HCT116 (cell line): ENCODE data around the gene HIVEP2. TPM values are rescaled to one million over a fixed set of nuclear protein-coding genes. Genes with fewer than 3 reads are reported as not detected.
A peak's percentile ranks its signal among the peaks of the same experiment; 100 is the strongest.

Experiments
- ATAC-seq: fragments of 200-7000 bp; cut with Tn5 transposase; 2 replicates; pipeline ENCODE4 v1.9.1; 2020; ENCODE audit warnings: mild to moderate bottlenecking, moderate library complexity
- BruUV-seq: library from RNA; stranded (reverse); fragments of 400-500 nt; replicated peaks from 2 replicates; lab custom pipeline; 2021; lab: Mats Ljungman, UMichigan
- CTCF ChIA-PET: fragments of 300-600 bp; sonication (Branson Sonifier 250); formaldehyde crosslinking; loops from one replicate; lab custom pipeline; 2021; ENCODE audit warnings: antibody characterized with exemption; lab: Charles Lee
- POLR2A ChIA-PET: fragments of 300-600, 350-600 bp; sonication (Branson Sonifier 250); formaldehyde crosslinking; loops from one replicate; lab custom pipeline; 2021; ENCODE audit warnings: antibody characterized with exemption; lab: Charles Lee
- RAD21 ChIA-PET, 2 experiments: fragments of 300-600 bp; sonication (Branson Sonifier 250); formaldehyde crosslinking; loops; one replicate each; lab custom pipeline; 2023; ENCODE audit warnings: low total read pairs in 2 of 2; ENCODE audit not compliant: uncharacterized antibody in 2 of 2, unreplicated experiment in 2 of 2, low non-redundant PET in 1 of 2; lab: Charles Lee
- DNase-seq: peaks from one replicate; pipeline ENCODE4 v3.0.0-alpha.2; 2010; ENCODE audit warnings: low read depth, low spot score
- H2AFZ ChIP-seq: fragments of 200-600 bp; shearing (Covaris generic), sonication (generic); 2 replicates; pipeline ENCODE4 v1.6.1; 2017; ENCODE audit warnings: low read depth, mixed run types, mixed read lengths, antibody characterized with exemption, low read length; ENCODE audit not compliant: poor library complexity, severe bottlenecking
- H3K27ac ChIP-seq: 2 replicates; pipeline ENCODE4 v1.5.1; 2012; ENCODE audit warnings: low read depth, low read length
- H3K27me3 ChIP-seq: fragments of 200-600 bp; sonication (generic); 2 replicates; pipeline ENCODE4 v1.6.1; 2016; ENCODE audit warnings: mixed run types, low read length, mixed read lengths; ENCODE audit not compliant: insufficient read depth
- H3K36me3 ChIP-seq, 2 experiments: fragments of 200-500 bp in 1 of 2; fragments of 200-600 bp in 1 of 2; sonication (Bioruptor generic) in 1 of 2; sonication (generic) in 1 of 2; 2 replicates each; pipeline versions ENCODE4 v1.5.1 to v1.6.1; 2014 to 2016; ENCODE audit warnings: low read length in 2 of 2, inconsistent platforms in 1 of 2, mixed read lengths in 1 of 2, mixed run types in 1 of 2; ENCODE audit not compliant: insufficient read depth in 2 of 2, control insufficient read depth in 1 of 2
- H3K4me1 ChIP-seq, 2 experiments: fragments of 200-600 bp in 1 of 2; sonication (generic) in 1 of 2; 2 replicates each; pipeline versions ENCODE4 v1.5.1 to v1.6.1; 2012 to 2017; ENCODE audit warnings: low read length in 2 of 2, inconsistent platforms in 1 of 2, mild to moderate bottlenecking in 1 of 2, mixed read lengths in 1 of 2, mixed run types in 1 of 2, moderate library complexity in 1 of 2; ENCODE audit not compliant: insufficient read depth in 2 of 2, control insufficient read depth in 1 of 2
- H3K4me2 ChIP-seq: fragments of 200-600 bp; sonication (generic); 2 replicates; pipeline ENCODE4 v1.6.1; 2017; ENCODE audit warnings: mixed run types, low read length, mixed read lengths
- H3K4me3 ChIP-seq, 2 experiments: fragments of 200-600 bp in 1 of 2; sonication (generic) in 1 of 2; replicated peaks in 1 of 2; 2 replicates each; pipeline ENCODE4 v1.5.1; 2011 to 2016; ENCODE audit warnings: low read length in 2 of 2, control low read depth in 1 of 2, low read depth in 1 of 2, mild to moderate bottlenecking in 1 of 2, mixed read lengths in 1 of 2, mixed run types in 1 of 2
- H3K79me2 ChIP-seq: fragments of 200-600 bp; sonication (generic); 2 replicates; pipeline ENCODE4 v1.6.1; 2017; ENCODE audit warnings: mild to moderate bottlenecking, mixed run types, low read length, moderate library complexity, mixed read lengths; ENCODE audit not compliant: insufficient read depth
- H3K9ac ChIP-seq: fragments of 200-600 bp; sonication (generic); 2 replicates; pipeline ENCODE4 v1.6.1; 2016; ENCODE audit warnings: low read length, mixed read lengths
- H3K9me2 ChIP-seq: fragments of 200-600 bp; sonication (generic), shearing (Covaris generic); 2 replicates; pipeline ENCODE4 v1.6.1; 2017; ENCODE audit warnings: mixed run types, mild to moderate bottlenecking, moderate library complexity; ENCODE audit not compliant: insufficient read depth
- H3K9me3 ChIP-seq, 2 experiments: fragments of 200-500 bp in 1 of 2; fragments of 200-600 bp in 1 of 2; sonication (Bioruptor generic) in 1 of 2; sonication (generic) in 1 of 2; 2 replicates each; pipeline ENCODE4 v1.6.1; 2014 to 2017; ENCODE audit warnings: low read length in 2 of 2, mixed read lengths in 2 of 2, inconsistent platforms in 1 of 2, low read depth in 1 of 2, mild to moderate bottlenecking in 1 of 2, mixed run types in 1 of 2, moderate library complexity in 1 of 2; ENCODE audit not compliant: control insufficient read depth in 1 of 2, insufficient read depth in 1 of 2
- H4K20me1 ChIP-seq: fragments of 200-600 bp; sonication (generic), shearing (Covaris generic); 2 replicates; pipeline ENCODE4 v1.6.1; 2017; ENCODE audit warnings: mixed run types, mild to moderate bottlenecking, moderate library complexity; ENCODE audit not compliant: insufficient read depth
- CBX3 ChIP-seq: IDR thresholded peaks from 2 replicates; pipeline ENCODE4 v1.6.1; 2012; ENCODE audit warnings: low read depth
- CEBPB ChIP-seq: IDR thresholded peaks from 2 replicates; pipeline ENCODE4 v1.6.1; 2012; ENCODE audit warnings: low read depth
- CTCF ChIP-seq, 3 experiments: fragments of 200-600 bp in 1 of 3; sonication (generic) in 1 of 3; IDR thresholded peaks in 2 of 3; conservative IDR thresholded peaks in 1 of 3; 2 replicates each; pipeline ENCODE4 v1.5.1; 2012 to 2017; ENCODE audit warnings: low read depth in 2 of 3, low read length in 2 of 3, antibody characterized with exemption in 1 of 3, borderline replicate concordance in 1 of 3, control low read depth in 1 of 3, mild to moderate bottlenecking in 1 of 3, mixed read lengths in 1 of 3, mixed run types in 1 of 3, moderate library complexity in 1 of 3; ENCODE audit not compliant: insufficient read depth in 1 of 3
- EGR1 ChIP-seq: IDR thresholded peaks from 2 replicates; pipeline ENCODE4 v1.6.1; 2012; ENCODE audit warnings: low read depth
- ELF1 ChIP-seq: IDR thresholded peaks from 2 replicates; pipeline ENCODE4 v1.6.1; 2012; ENCODE audit warnings: low read depth, borderline replicate concordance
- EZH2phosphoT487 ChIP-seq: fragments of 200-600 bp; IDR thresholded peaks from 2 replicates; pipeline ENCODE4 v1.6.1; 2018; ENCODE audit warnings: antibody characterized with exemption, borderline replicate concordance
- FOSL1 ChIP-seq: IDR thresholded peaks from 2 replicates; pipeline ENCODE4 v1.6.1; 2012; ENCODE audit warnings: low read depth
- JUND ChIP-seq: IDR thresholded peaks from 2 replicates; pipeline ENCODE4 v1.6.1; 2012
- MAX ChIP-seq: IDR thresholded peaks from 2 replicates; pipeline ENCODE4 v1.6.1; 2012
- POLR2A ChIP-seq: IDR thresholded peaks from 2 replicates; pipeline ENCODE4 v1.7.0; 2011; ENCODE audit warnings: borderline replicate concordance; ENCODE audit not compliant: insufficient read depth, insufficient read length; ENCODE audit errors: extremely low read depth
- POLR2AphosphoS5 ChIP-seq: IDR thresholded peaks from 2 replicates; pipeline ENCODE4 v1.6.1; 2011; ENCODE audit warnings: mild to moderate bottlenecking, low read depth, low read length, moderate library complexity
- REST ChIP-seq: IDR thresholded peaks from 2 replicates; pipeline ENCODE4 v1.6.1; 2012; ENCODE audit warnings: low read depth
- SIN3A ChIP-seq: IDR thresholded peaks from 2 replicates; pipeline ENCODE4 v1.6.1; 2012; ENCODE audit warnings: low read depth
- SP1 ChIP-seq: IDR thresholded peaks from 2 replicates; pipeline ENCODE4 v1.6.1; 2012; ENCODE audit warnings: low read depth
- SRF ChIP-seq: IDR thresholded peaks from 2 replicates; pipeline ENCODE4 v1.6.1; 2012; ENCODE audit warnings: low read depth
- TCF7L2 ChIP-seq: IDR thresholded peaks from 2 replicates; pipeline ENCODE4 v1.7.0; 2011; ENCODE audit warnings: borderline replicate concordance, inconsistent platforms; ENCODE audit not compliant: insufficient read depth, insufficient read length; ENCODE audit errors: extremely low read depth
- YY1 ChIP-seq: IDR thresholded peaks from 2 replicates; pipeline ENCODE4 v1.6.1; 2011; ENCODE audit warnings: low read length, low read depth, moderate library complexity, mild to moderate bottlenecking; ENCODE audit not compliant: insufficient replicate concordance; ENCODE audit errors: extremely low read depth
- ZBTB33 ChIP-seq: IDR thresholded peaks from 2 replicates; pipeline ENCODE4 v1.6.1; 2011; ENCODE audit warnings: mild to moderate bottlenecking, low read length, moderate library complexity; ENCODE audit not compliant: insufficient replicate concordance; ENCODE audit errors: extremely low read depth
- ZFX ChIP-seq: fragments of 450-650 bp; IDR thresholded peaks from 2 replicates; pipeline ENCODE4 v1.6.1; 2017
- intact Hi-C: fragments of 100-400 bp; cut with micrococcal nuclease; formaldehyde crosslinking; loops from 2 replicates; pipeline ENCODE4 v1.10.0; 2022
- total RNA-seq: library from RNA; stranded (reverse); gene quantifications from one replicate; pipeline ENCODE4 v1.2.1, GENCODE V29; 2021; ENCODE audit not compliant: unreplicated experiment

The HIVEP2 gene
- total RNA-seq, 1 experiment from 2014 or later = 8.1 TPM

- Histone ChIP-seq H3K36me3 (no peaks in the 10 kb centered on the region), H3K27ac (no peak overlapping the region), H3K9me3 (no peaks in the 10 kb centered on the region), H2AFZ (no peak overlapping the region), H3K4me2 (peak overlapping the region; percentile 94), H3K4me3 (0 out of 4 replicates have a peak overlapping the region, but pooled peaks of 1 of the 2 experiments have one; percentile 58), H3K9me2 (no peaks in the 10 kb centered on the region)
- BruUV-seq = no TSS peak
- intact Hi-C loops = no loop called here
- CTCF ChIA-PET = no interaction called here
- TF ChIP-seq FOSL1 = no peak
- no peak for TF ChIP-seq CBX3
- no peak for TF ChIP-seq CEBPB
- no peak for TF ChIP-seq TCF7L2
- TF ChIP-seq ZBTB33 = no peak
- TF ChIP-seq CTCF (IDR thresholded peaks at IDR 0.05 in 2 of 3, conservative IDR thresholded peaks at IDR 0.05 in 1 of 3; ENCODE audit: borderline replicate concordance in 1 of 3, insufficient read depth in 1 of 3, low read depth in 2 of 3, low read length in 2 of 3) = no peak
- no peak for TF ChIP-seq EGR1
- TF ChIP-seq ELF1 = no peak
- no peak for TF ChIP-seq POLR2AphosphoS5
- no peak for TF ChIP-seq SP1
- no peak for TF ChIP-seq SRF
- TF ChIP-seq EZH2phosphoT487 = no peak
- no peak for TF ChIP-seq YY1
- TF ChIP-seq REST = no peak
- no peak for TF ChIP-seq POLR2A
- no peak for TF ChIP-seq ZFX
- no peak for TF ChIP-seq MAX
- TF ChIP-seq JUND = no peak
- TF ChIP-seq SIN3A = no peak
- TF ChIP-seq, all 23 proteins: peak for 0
- ATAC-seq (no peak), DNase-seq (no peak)
- Histone ChIP-seq H4K20me1 (no peaks in the 10 kb centered on the region), H3K27me3 (no peaks in the 10 kb centered on the region), H3K79me2 (no peaks in the 10 kb centered on the region), H3K9ac (no peak overlapping the region), H3K4me1 (peaks cover 30 to 57% of the 10 kb centered on the region in 2 experiments)
- RAD21 ChIA-PET = no interaction called here
- POLR2A ChIA-PET = no interaction called here
These were observed 100.8 kb downstream of the HIVEP2 start for GRCh38 chr6:142844065-142844755.
